ENCODE measurements around the gene TMEM53.

GRCh38 chr1:44714532-44714931, 40.3 kb upstream of the TMEM53 start:
- TF ChIP-seq CTCF (IDR thresholded peaks at IDR 0.05) (no peak), POLR2A (IDR thresholded peaks at IDR 0.05) (no peak), EP300 (IDR thresholded peaks at IDR 0.05) (no peak)
